GM12878 (cell line): Measurements from ENCODE around the gene CREB5. TPM values are rescaled to one million over a fixed set of nuclear protein-coding genes. Genes with fewer than 3 reads are reported as not detected.

Experiments used
- ATAC-seq: fragments of 200-7000 bp; cut with Tn5 transposase; 3 replicates; pipeline ENCODE4 v1.9.1; 2020; ENCODE audit warnings: mild to moderate bottlenecking, moderate library complexity
- BruUV-seq: library from RNA; stranded (reverse); fragments of 400-500 nt; replicated peaks from 2 replicates; lab custom pipeline; 2021; lab: Mats Ljungman, UMichigan
- CTCF ChIA-PET: fragments of 300-600 bp; sonication (Branson Sonifier 250); formaldehyde crosslinking; extraction: SDS; loops from one replicate; lab custom pipeline; 2021; ENCODE audit warnings: inconsistent platforms; lab: Yijun Ruan, JAX
- POLR2A ChIA-PET: fragments of 350-600 bp; formaldehyde crosslinking; extraction: SDS; loops from one replicate; lab custom pipeline; 2021; ENCODE audit warnings: inconsistent platforms; lab: Charles Lee
- RAD21 ChIA-PET: fragments of 300-600 bp; sonication (Branson Sonifier 250); formaldehyde crosslinking; loops from one replicate; lab custom pipeline; 2023; ENCODE audit warnings: antibody characterized with exemption; ENCODE audit not compliant: unreplicated experiment; lab: Charles Lee
- SMC1A ChIA-PET: fragments of 300-600 bp; sonication (Branson Sonifier 250); formaldehyde crosslinking; loops from one replicate; lab custom pipeline; 2023; ENCODE audit not compliant: unreplicated experiment, uncharacterized antibody; lab: Charles Lee
- DNase-seq: peaks from one replicate; pipeline ENCODE4 v3.0.0-alpha.2; 2011; ENCODE audit warnings: low read depth, low spot score
- FAIRE-seq: peaks from 3 replicates; lab custom pipeline; 2011; peaks lifted over from hg19 to GRCh38; lab: Jason Lieb, UNC
- H2AFZ ChIP-seq: 2 replicates; pipeline ENCODE4 v1.6.0; 2011; ENCODE audit warnings: low read depth, low read length, control low read depth; ENCODE audit not compliant: control insufficient read depth
- H3K27ac ChIP-seq: 2 replicates; pipeline ENCODE4 v1.5.1; 2011; ENCODE audit warnings: control low read depth; ENCODE audit not compliant: control insufficient read depth, insufficient read depth
- H3K27me3 ChIP-seq, 2 experiments: replicated peaks in 1 of 2; 2 replicates each; pipeline versions ENCODE4 v1.6.0 to v1.6.1; 2011; ENCODE audit warnings: low read length in 1 of 2; ENCODE audit not compliant: control insufficient read depth in 2 of 2, insufficient read depth in 2 of 2
- H3K36me3 ChIP-seq, 2 experiments: 2 replicates each; pipeline ENCODE4 v1.5.1; 2011; ENCODE audit warnings: low read length in 1 of 2; ENCODE audit not compliant: control insufficient read depth in 2 of 2, insufficient read depth in 2 of 2
- H3K4me1 ChIP-seq: 2 replicates; pipeline ENCODE4 v1.6.1; 2011; ENCODE audit warnings: mild to moderate bottlenecking, low read length, moderate library complexity, mixed read lengths; ENCODE audit not compliant: control insufficient read depth, insufficient read depth
- H3K4me2 ChIP-seq: 2 replicates; pipeline ENCODE4 v1.6.0; 2011; ENCODE audit warnings: control low read depth; ENCODE audit not compliant: control insufficient read depth, insufficient read depth
- H3K4me3 ChIP-seq: fragments of 200-600 bp; sonication (generic); 2 replicates; pipeline ENCODE4 v1.5.1; 2016
- H3K79me2 ChIP-seq: 2 replicates; pipeline ENCODE4 v1.6.0; 2011; ENCODE audit warnings: low read length; ENCODE audit not compliant: control insufficient read depth, insufficient read depth
- H3K9ac ChIP-seq: 2 replicates; pipeline ENCODE4 v1.8.0; 2011; ENCODE audit warnings: low read length, control low read depth, mixed read lengths; ENCODE audit not compliant: control insufficient read depth, insufficient read depth
- H3K9me3 ChIP-seq: replicated peaks from 3 replicates; pipeline ENCODE4 v1.5.1; 2011; ENCODE audit warnings: mild to moderate bottlenecking, low read length; ENCODE audit not compliant: control insufficient read depth, insufficient read depth
- H4K20me1 ChIP-seq: 2 replicates; pipeline ENCODE4 v1.6.0; 2011; ENCODE audit not compliant: control insufficient read depth, insufficient read depth
- ATF7 ChIP-seq: fragments of 450-650 bp; IDR thresholded peaks from 2 replicates; pipeline ENCODE4 v1.6.1; 2016; ENCODE audit warnings: low read depth, mild to moderate bottlenecking
- CBFB ChIP-seq: IDR thresholded peaks from 2 replicates; pipeline ENCODE4 v1.6.1; 2016; ENCODE audit warnings: antibody characterized with exemption, low read depth
- NFYA ChIP-seq: IDR thresholded peaks from 2 replicates; pipeline ENCODE4 v1.6.1; 2011; ENCODE audit warnings: low read depth, mild to moderate bottlenecking, low read length, improper control_type of control experiment, borderline replicate concordance
- NRF1 ChIP-seq: conservative IDR thresholded peaks from 2 replicates; pipeline ENCODE4 v1.6.1; 2011; ENCODE audit warnings: mild to moderate bottlenecking, low read depth, low read length, improper control_type of control experiment
- SMAD1 ChIP-seq: fragments of 450-650 bp; IDR thresholded peaks from 2 replicates; pipeline ENCODE4 v1.6.1; 2018; ENCODE audit warnings: mild to moderate bottlenecking, low read depth; ENCODE audit not compliant: partially characterized antibody
- ZNF622 ChIP-seq: fragments of 450-650 bp; IDR thresholded peaks from 2 replicates; pipeline ENCODE4 v1.6.1; 2017; ENCODE audit warnings: mild to moderate bottlenecking, inconsistent platforms
- WGBS: methylation state at CpG from one replicate; pipeline ENCODE4 v1.1.6; 2016; ENCODE audit warnings: low lambda C conversion rate; ENCODE audit not compliant: insufficient replicate concordance, insufficient coverage; ENCODE audit errors: missing lambda C conversion rate; 5-methylcytosine and 5-hydroxymethylcytosine counted together
- in situ Hi-C: fragments of 300-500 bp; cut with MboI; formaldehyde crosslinking; loops from 9 replicates; pipeline ENCODE4 v1.14.3; 2018; ENCODE audit warnings: mixed read lengths
- intact Hi-C: fragments of 100-400 bp; cut with micrococcal nuclease; formaldehyde crosslinking; loops from one replicate; pipeline ENCODE4 v1.14.2; 2022; ENCODE audit not compliant: unreplicated experiment
- polyA plus RNA-seq, 11 experiments: library from polyadenylated mRNA; depleted of rRNA in 4 of 11; unstranded in 6 of 11; stranded (reverse) in 5 of 11; fragments of >200 nt; fragmentation: Nextera tagmentation in 4 of 11; fragmentation: Illumina TruSeq in 1 of 11; extraction: Ambion mirVana in 4 of 11; extraction: Trizol in 1 of 11; gene quantifications; 1 replicate in 1 of 11; 2 replicates in 10 of 11; pipeline versions ENCODE4 v1.2.1 to v1.2.3, GENCODE V29; 2011 to 2016; ENCODE audit warnings: inconsistent platforms in 2 of 11, missing spikeins in 2 of 11, low read depth in 1 of 11
- total RNA-seq, 4 experiments: library from RNA; depleted of rRNA in 3 of 4; stranded (reverse); fragments of >200 nt in 3 of 4; fragmentation: Illumina TruSeq in 1 of 4; extraction: Trizol in 1 of 4; gene quantifications; 2 replicates each; pipeline versions ENCODE4 v1.2.1 to v1.2.3, GENCODE V29; 2013 to 2021
- TF ChIP-seq, protein P1 (sequence below): IDR thresholded peaks from 2 replicates; pipeline ENCODE4 v1.6.1; 2012; ENCODE audit warnings: low read length, inconsistent platforms
- TF ChIP-seq, protein P2 (sequence below): IDR thresholded peaks from 2 replicates; pipeline ENCODE4 v1.6.1; 2011; ENCODE audit warnings: borderline replicate concordance, low read depth, mild to moderate bottlenecking, moderate library complexity, low read length; ENCODE audit not compliant: insufficient read depth, poor library complexity, severe bottlenecking
- TF ChIP-seq, protein P3 (sequence below): fragments of 450-650 bp; IDR thresholded peaks from 2 replicates; pipeline ENCODE4 v1.6.1; 2017; ENCODE audit warnings: mild to moderate bottlenecking

CREB5 gene
- total and polyA plus RNA-seq, 10 of the 15 experiments (the other 5 are each of a cell fraction or from before 2014, with no cell fraction given): 12.9 to 74.1 (median 53.0) TPM

DNA sequence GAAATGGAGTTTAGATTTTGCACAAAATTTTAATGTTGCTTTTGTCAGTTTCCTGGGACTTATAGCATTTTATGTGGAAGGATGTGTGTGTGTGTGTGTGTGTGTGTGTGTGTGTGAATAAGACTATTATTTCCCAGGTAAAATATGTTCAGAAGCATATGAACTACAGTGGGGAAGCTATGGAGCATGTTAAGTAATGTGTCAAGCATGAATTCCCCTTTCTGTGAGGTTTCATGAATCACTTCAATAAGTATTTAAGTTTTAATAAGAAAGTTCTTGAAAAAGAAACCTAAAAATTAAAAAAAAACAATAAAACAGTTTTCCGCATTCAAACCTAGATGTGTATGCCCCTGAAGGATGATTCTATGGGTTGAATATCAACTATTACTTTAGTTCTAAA lies 693 bp downstream of the CREB5 start:
- TF ChIP-seq ATF7 (0 out of 2 replicates have a peak, but pooled peaks have one; percentile 17), ZNF622 (no peak), SMAD1 (peak; percentile 28), CBFB (no peak), NRF1 (no peak), NFYA (no peak)
- TF ChIP-seq, protein P1, sequence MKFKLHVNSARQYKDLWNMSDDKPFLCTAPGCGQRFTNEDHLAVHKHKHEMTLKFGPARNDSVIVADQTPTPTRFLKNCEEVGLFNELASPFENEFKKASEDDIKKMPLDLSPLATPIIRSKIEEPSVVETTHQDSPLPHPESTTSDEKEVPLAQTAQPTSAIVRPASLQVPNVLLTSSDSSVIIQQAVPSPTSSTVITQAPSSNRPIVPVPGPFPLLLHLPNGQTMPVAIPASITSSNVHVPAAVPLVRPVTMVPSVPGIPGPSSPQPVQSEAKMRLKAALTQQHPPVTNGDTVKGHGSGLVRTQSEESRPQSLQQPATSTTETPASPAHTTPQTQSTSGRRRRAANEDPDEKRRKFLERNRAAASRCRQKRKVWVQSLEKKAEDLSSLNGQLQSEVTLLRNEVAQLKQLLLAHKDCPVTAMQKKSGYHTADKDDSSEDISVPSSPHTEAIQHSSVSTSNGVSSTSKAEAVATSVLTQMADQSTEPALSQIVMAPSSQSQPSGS: 0 out of 2 replicates have a peak, but pooled peaks have one; percentile 11
- TF ChIP-seq, protein P2, sequence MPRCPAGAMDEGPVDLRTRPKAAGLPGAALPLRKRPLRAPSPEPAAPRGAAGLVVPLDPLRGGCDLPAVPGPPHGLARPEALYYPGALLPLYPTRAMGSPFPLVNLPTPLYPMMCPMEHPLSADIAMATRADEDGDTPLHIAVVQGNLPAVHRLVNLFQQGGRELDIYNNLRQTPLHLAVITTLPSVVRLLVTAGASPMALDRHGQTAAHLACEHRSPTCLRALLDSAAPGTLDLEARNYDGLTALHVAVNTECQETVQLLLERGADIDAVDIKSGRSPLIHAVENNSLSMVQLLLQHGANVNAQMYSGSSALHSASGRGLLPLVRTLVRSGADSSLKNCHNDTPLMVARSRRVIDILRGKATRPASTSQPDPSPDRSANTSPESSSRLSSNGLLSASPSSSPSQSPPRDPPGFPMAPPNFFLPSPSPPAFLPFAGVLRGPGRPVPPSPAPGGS: peak; percentile 68
- TF ChIP-seq, protein P3, sequence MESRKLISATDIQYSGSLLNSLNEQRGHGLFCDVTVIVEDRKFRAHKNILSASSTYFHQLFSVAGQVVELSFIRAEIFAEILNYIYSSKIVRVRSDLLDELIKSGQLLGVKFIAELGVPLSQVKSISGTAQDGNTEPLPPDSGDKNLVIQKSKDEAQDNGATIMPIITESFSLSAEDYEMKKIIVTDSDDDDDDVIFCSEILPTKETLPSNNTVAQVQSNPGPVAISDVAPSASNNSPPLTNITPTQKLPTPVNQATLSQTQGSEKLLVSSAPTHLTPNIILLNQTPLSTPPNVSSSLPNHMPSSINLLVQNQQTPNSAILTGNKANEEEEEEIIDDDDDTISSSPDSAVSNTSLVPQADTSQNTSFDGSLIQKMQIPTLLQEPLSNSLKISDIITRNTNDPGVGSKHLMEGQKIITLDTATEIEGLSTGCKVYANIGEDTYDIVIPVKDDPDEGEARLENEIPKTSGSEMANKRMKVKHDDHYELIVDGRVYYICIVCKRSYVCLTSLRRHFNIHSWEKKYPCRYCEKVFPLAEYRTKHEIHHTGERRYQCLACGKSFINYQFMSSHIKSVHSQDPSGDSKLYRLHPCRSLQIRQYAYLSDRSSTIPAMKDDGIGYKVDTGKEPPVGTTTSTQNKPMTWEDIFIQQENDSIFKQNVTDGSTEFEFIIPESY: no peak
- Histone ChIP-seq H3K4me3 (no peak overlapping the region), H3K27ac (no peak overlapping the region; the same call in 1 of the 2 replicates), H2AFZ (no peak overlapping the region), H3K4me2 (no peak overlapping the region), H3K27me3 (peaks cover 0 to 14% of the 10 kb centered on the region in 2 experiments; a peak in 2 of 4 replicates), H3K9ac (0 out of 2 replicates have a peak overlapping the region, but pooled peaks have one; percentile 4), H3K9me3 (no peaks in the 10 kb centered on the region), H3K4me1 (0 out of 2 replicates have a peak, but pooled peaks cover 2% of the 10 kb centered on the region), H3K36me3 (no peaks in the 10 kb centered on the region; a peak in 1 of 4 replicates), H3K79me2 (no peaks in the 10 kb centered on the region), H4K20me1 (no peaks in the 10 kb centered on the region)
- ATAC-seq (no peak), DNase-seq (no peak), FAIRE-seq (no peak)
- in situ Hi-C loops: no loop called here
- ChIA-PET SMC1A (interaction anchor here (1.1 to 6.7 kb wide), 21 partner anchors 19 to 440 kb away, joined by 3 to 120 read pairs (median 6); no protein-coding TSS in a partner anchor), CTCF (interaction anchor here (1.1 to 4.7 kb wide), 12 partner anchors 33 to 442 kb away, joined by 3 to 48 read pairs (median 6); no protein-coding TSS in a partner anchor), RAD21 (interaction anchor here (0.6 to 8.5 kb wide), 16 partner anchors 19 to 333 kb away, joined by 3 to 156 read pairs (median 8); no protein-coding TSS in a partner anchor), POLR2A (interaction anchor here (1.0 to 8.3 kb wide), 6 partner anchors 53 to 161 kb away, joined by 3 to 88 read pairs (median 6); no protein-coding TSS in a partner anchor)
- intact Hi-C loops: loop anchor here (1.0 to 2.0 kb wide), 3 partner anchors 30 to 160 kb away; no protein-coding TSS in a partner anchor
- WGBS: 93% methylated on average over 1 of the region's 1 CpG
- no TSS peak for BruUV-seq
